LNCaP clone FGC (cell line): ENCODE measurements around the gene PANK1.
"Not testable (repeated sequence)": the region's sequence is repeated elsewhere in the genome, so short reads cannot be mapped to it uniquely, and the experiment has no call there.

Source experiments
- DNase-seq: peaks from one replicate; pipeline ENCODE4 v3.0.0-alpha.2; 2011; ENCODE audit warnings: low read depth
- H3K4me3 ChIP-seq: 2 replicates; pipeline ENCODE4 v1.5.1; 2011; ENCODE audit warnings: mild to moderate bottlenecking, low read depth, low read length, control low read depth
- TF ChIP-seq, protein P1 (sequence below): IDR thresholded peaks from 2 replicates; pipeline ENCODE4 v1.5.1; 2012; ENCODE audit warnings: mild to moderate bottlenecking; ENCODE audit not compliant: control insufficient read depth, insufficient read depth; ENCODE audit errors: extremely low read depth

PANK1 gene

DNA sequence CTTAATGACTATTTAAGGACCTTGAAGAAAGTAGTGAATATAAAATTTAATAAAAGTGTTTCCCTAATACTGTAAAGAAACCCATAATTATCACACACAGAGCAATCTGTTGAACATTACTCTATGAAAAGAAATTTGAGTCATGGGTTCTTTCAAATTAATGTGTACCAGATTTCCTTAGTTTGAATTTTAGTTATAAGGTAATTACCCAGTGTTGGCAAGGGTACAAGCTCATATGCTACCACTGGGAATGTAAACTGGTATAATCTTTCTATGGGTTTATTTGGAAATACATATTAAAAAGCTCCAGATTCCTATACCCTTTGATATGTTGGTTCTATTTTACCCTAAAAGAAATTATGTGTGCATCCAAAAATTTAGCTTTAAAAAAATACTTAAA is 22.9 kb downstream of the PANK1 start:
- TF ChIP-seq, protein P1, sequence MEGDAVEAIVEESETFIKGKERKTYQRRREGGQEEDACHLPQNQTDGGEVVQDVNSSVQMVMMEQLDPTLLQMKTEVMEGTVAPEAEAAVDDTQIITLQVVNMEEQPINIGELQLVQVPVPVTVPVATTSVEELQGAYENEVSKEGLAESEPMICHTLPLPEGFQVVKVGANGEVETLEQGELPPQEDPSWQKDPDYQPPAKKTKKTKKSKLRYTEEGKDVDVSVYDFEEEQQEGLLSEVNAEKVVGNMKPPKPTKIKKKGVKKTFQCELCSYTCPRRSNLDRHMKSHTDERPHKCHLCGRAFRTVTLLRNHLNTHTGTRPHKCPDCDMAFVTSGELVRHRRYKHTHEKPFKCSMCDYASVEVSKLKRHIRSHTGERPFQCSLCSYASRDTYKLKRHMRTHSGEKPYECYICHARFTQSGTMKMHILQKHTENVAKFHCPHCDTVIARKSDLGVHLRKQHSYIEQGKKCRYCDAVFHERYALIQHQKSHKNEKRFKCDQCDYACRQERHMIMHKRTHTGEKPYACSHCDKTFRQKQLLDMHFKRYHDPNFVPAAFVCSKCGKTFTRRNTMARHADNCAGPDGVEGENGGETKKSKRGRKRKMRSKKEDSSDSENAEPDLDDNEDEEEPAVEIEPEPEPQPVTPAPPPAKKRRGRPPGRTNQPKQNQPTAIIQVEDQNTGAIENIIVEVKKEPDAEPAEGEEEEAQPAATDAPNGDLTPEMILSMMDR, result no peak
- no peak overlapping the region for H3K4me3 ChIP-seq
- DNase-seq, result no peak

DNA sequence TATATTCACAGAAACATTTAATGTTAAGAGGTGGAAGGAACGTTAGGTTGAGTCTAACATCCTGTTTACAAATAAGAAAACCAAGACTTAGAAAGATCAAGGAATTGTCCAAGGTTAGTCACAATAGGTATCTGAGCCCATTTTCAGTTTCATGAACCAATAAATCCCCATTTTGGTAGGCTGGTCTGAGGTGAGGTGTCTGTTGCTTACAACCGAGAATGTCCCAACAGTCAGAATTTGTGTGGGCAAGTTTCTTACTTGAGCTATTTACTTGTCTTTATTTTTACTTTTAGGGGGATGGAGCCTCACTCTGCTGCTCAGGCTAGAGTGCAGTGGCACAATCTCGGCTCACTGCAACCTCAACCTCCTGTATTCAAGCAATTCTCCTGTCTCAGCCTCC is 23.6 kb downstream of the PANK1 start:
- TF ChIP-seq, protein P1, result no peak
- no peak for DNase-seq
- no peak overlapping the region for H3K4me3 ChIP-seq

DNA sequence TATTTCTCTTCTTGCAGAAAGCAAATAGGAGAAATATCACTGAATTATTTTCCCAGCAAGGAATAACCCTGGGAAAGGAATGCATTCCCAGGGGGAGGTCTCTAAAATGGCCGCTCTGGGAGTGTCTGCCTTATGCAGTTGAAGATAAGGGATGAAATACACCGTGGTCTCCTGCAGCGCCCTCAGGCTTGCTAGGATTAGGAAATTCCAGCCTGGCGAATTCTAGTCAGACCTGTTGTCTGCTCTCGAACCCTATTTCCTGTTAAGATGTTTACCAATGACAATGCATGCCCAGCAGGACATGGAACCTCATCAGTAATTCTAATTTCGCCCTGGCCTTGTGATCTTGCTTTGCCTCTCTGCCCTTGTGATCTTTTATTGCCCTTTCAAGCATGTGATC is 24.7 kb downstream of the PANK1 start:
- not testable (repeated sequence) for H3K4me3 ChIP-seq, DNase-seq

- no peak overlapping the region for H3K4me3 ChIP-seq
- DNase-seq, result no peak
- TF ChIP-seq, protein P1, result no peak
Measured at GRCh38 chr10:89615824-89616223, 29.2 kb downstream of the PANK1 start.

DNA sequence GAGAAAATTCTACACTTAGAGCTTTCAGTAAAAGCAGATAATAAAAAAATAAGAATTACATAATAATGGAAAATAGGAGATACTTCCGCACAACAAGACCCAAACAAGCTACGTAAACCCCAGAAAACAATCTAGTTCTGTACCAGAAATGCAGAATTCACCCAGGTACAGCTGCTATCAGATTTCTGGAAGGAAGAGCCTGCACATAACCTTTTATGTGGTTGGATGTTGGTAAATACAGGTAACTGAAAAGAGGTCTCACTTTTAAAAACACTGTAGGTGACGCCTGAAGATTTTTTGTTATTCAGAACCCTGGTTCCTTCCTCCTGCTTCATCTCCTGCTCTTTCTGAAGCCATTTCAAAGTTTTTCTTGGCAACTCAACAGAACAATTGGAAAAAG is 29.9 kb downstream of the PANK1 start:
- TF ChIP-seq, protein P1, result no peak
- DNase-seq, result no peak

GRCh38 chr10:89613582-89613981 is 31.5 kb downstream of the PANK1 start:
- DNase-seq, result no peak
- no peak overlapping the region for H3K4me3 ChIP-seq
- TF ChIP-seq, protein P1, result no peak

More for the DNA sequence above, 29.9 kb downstream of the PANK1 start:
- H3K4me3 ChIP-seq, result no peak overlapping the region

DNA sequence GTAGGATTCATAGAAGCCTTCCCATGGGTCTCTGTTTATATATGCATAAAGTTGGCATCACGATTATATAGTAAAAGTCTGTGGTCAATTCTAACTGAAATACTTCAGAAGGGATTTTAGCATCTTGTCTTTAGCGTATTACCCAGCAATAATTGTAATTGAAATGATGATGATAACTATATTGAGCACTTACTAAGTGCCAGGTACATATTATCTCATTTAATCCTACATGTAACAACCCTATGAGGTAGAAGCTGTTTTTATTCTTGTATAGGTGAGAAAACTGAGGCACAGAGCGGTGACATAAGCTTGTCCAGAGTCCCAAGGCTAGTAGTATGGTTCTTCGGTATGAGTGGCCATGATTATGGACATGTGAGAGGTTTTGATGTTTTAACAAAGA is 33.8 kb downstream of the PANK1 start:
- no peak for DNase-seq
- TF ChIP-seq, protein P1, result no peak
- no peak overlapping the region for H3K4me3 ChIP-seq
